Prostate gland (tissue), 2 donors: ENCODE data around the gene TBX4. TPM values are rescaled to one million over a fixed set of nuclear protein-coding genes. Genes with fewer than 3 reads are reported as not detected.

Source experiments
- DNase-seq: peaks from one replicate; pipeline ENCODE4 v3.0.0-alpha.2; 2019; ENCODE audit warnings: low spot score
- H3K27ac ChIP-seq, 2 donors: fragments of 200-600 bp; sonication (generic); 2 replicates each; pipeline ENCODE4 v1.5.1; 2017 to 2019
- H3K27me3 ChIP-seq: fragments of 200-600 bp; sonication (generic); replicated peaks from 2 replicates; pipeline ENCODE4 v1.5.1; 2019; ENCODE audit not compliant: insufficient read depth
- H3K36me3 ChIP-seq, 2 donors: fragments of 200-600 bp; sonication (generic); 1 replicate in 1 of 2; 2 replicates in 1 of 2; pipeline versions ENCODE4 v1.5.1 to v1.8.1; 2017 to 2019
- H3K4me1 ChIP-seq: fragments of 200-600 bp; sonication (generic); replicated peaks from 2 replicates; pipeline ENCODE4 v1.5.1; 2019
- H3K4me3 ChIP-seq, 2 donors: fragments of 200-600 bp; sonication (generic); 2 replicates each; pipeline ENCODE4 v1.5.1; 2017 to 2019
- H3K9me3 ChIP-seq: fragments of 200-600 bp; sonication (generic); 2 replicates; pipeline ENCODE4 v1.5.1; 2017
- CTCF ChIP-seq, 4 experiments: fragments of 200-600 bp in 2 of 4; fragments of 450-650 bp in 2 of 4; sonication (generic) in 2 of 4; IDR thresholded peaks; 1 replicate in 3 of 4; 2 replicates in 1 of 4; pipeline ENCODE4 v1.5.1; 2016 to 2019; ENCODE audit warnings: antibody characterized with exemption in 4 of 4, mild to moderate bottlenecking in 2 of 4, moderate library complexity in 2 of 4
- POLR2A ChIP-seq: fragments of 450-650 bp; IDR thresholded peaks from one replicate; pipeline ENCODE4 v1.6.1; 2016; ENCODE audit warnings: antibody characterized with exemption, mild to moderate bottlenecking
- POLR2AphosphoS5 ChIP-seq: sonication (generic); formaldehyde crosslinking; IDR thresholded peaks from one replicate; pipeline ENCODE4 v1.6.1; 2017; ENCODE audit warnings: antibody characterized with exemption
- WGBS: methylation state at CpG from one replicate; pipeline ENCODE4 v1.1.5; 2018; 5-methylcytosine and 5-hydroxymethylcytosine counted together
- intact Hi-C: fragments of 100-400 bp; cut with DNase I; formaldehyde crosslinking; loops from one replicate; pipeline ENCODE4 v1.14.2; 2022
- total RNA-seq, 2 donors: library from RNA; depleted of rRNA; stranded (reverse); fragments of >200 nt; gene quantifications; one replicate each; pipeline ENCODE4 v1.1.0, GENCODE V29; 2016

Gene TBX4
- total RNA-seq, 2 donors from 2014 or later, result 3.5 to 5.0 TPM

DNA sequence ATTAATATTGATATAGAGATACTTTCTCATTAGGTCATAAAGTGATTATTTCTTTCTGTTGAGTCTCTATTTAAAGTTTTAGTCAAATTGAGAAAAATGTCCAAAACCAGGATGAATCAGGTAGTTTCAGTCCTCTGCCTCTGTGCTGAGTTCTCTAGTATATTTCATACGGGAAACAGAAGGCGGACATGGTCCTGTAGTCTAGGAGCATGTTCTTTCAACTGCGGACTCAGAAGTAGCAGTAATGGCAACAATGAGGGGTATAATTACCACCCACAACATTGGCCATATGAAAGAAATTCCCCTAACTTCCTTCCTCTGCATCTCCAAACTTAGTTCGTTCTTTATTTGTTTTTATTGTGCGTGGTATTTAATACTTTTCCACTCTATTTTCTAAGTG, 50.1 kb downstream of the TBX4 start:
- TF ChIP-seq POLR2AphosphoS5 (no peak), CTCF (IDR thresholded peaks at IDR 0.05) (no peak), POLR2A (no peak)
- no peak overlapping the region for H3K4me3 ChIP-seq
- H3K4me1 ChIP-seq, result no peaks in the 10 kb centered on the region
- no peaks in the 10 kb centered on the region for H3K9me3 ChIP-seq
- no peak for DNase-seq
- intact Hi-C loops, result no loop called here
- no peak overlapping the region for H3K27ac ChIP-seq
- WGBS, result 89% methylated on average over 5 of the region's 5 CpGs
- H3K27me3 ChIP-seq, result no peaks in the 10 kb centered on the region
- H3K36me3 ChIP-seq, result no peaks in the 10 kb centered on the region

DNA sequence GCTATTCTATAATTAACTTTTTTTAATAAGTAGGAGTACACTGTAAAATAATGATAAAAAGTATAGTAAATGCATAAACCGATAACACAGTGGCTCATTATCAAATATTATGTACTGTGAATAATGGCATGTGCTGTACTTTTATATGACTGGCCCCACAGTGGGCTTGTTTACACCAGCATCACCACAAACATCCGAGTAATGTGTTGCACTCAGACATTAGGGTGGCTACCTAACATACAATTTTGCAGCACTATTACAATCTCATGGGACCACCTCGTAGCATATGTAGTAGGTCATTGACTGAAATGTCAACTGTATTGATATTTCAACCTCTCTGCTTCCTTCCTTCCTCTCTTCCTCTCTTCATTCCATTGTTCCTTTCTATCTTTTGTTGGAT, 51.7 kb downstream of the TBX4 start:
- Histone ChIP-seq H3K4me3 (no peak overlapping the region), H3K4me1 (no peaks in the 10 kb centered on the region), H3K36me3 (no peaks in the 10 kb centered on the region), H3K9me3 (no peaks in the 10 kb centered on the region), H3K27me3 (no peaks in the 10 kb centered on the region), H3K27ac (no peak overlapping the region)
- DNase-seq, result no peak
- intact Hi-C loops, result no loop called here
- 50% methylated on average over 3 of the region's 3 CpGs for WGBS
- TF ChIP-seq POLR2AphosphoS5 (no peak), POLR2A (no peak), CTCF (IDR thresholded peaks at IDR 0.05) (no peak)

DNA sequence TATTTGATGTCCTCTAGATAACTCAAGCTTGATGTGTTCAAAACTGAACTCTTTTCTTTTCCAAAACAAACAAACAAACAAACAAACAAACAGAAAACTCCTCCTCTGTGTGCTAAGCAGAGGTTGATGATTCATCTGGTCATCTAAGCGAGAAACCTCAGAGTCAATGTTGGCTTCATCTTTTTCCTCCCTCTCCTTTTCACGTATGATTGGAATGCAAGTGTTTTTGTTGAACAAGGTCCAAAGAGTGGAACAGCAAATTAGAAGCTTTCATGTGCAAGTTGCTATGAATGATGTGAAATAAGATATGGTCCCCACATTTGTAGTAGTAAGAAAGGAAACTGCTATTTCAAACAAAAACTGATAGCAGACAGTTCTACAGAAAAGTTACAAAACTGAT, 52.5 kb downstream of the TBX4 start:
- Histone ChIP-seq H3K27me3 (no peaks in the 10 kb centered on the region), H3K9me3 (no peaks in the 10 kb centered on the region), H3K4me3 (no peak overlapping the region), H3K36me3 (no peaks in the 10 kb centered on the region), H3K27ac (no peak overlapping the region), H3K4me1 (no peaks in the 10 kb centered on the region)
- WGBS, result 24% methylated on average over 2 of the region's 2 CpGs
- intact Hi-C loops, result no loop called here
- TF ChIP-seq CTCF (IDR thresholded peaks at IDR 0.05) (no peak), POLR2AphosphoS5 (no peak), POLR2A (no peak)
- no peak for DNase-seq

GRCh38 chr17:61505846-61506627, 53.8 kb downstream of the TBX4 start:
- H3K27me3 ChIP-seq, result no peaks in the 10 kb centered on the region
- H3K4me3 ChIP-seq, result no peak overlapping the region
- H3K9me3 ChIP-seq, result no peaks in the 10 kb centered on the region
- intact Hi-C loops, result no loop called here
- no peak overlapping the region for H3K27ac ChIP-seq
- WGBS, result 50% methylated on average over 11 of the region's 11 CpGs
- TF ChIP-seq POLR2AphosphoS5 (no peak), CTCF (IDR thresholded peaks at IDR 0.05) (no peak), POLR2A (no peak)
- no peak for DNase-seq
- H3K4me1 ChIP-seq, result peaks cover 4% of the 10 kb centered on the region
- H3K36me3 ChIP-seq, result no peaks in the 10 kb centered on the region
